Fibroblast of lung (primary cell): ENCODE data around the gene ZNF366.

Experiments used
- EZH2 ChIP-seq: IDR thresholded peaks from 2 replicates; pipeline ENCODE4 v1.5.1; 2012; ENCODE audit warnings: low read length, control low read depth, mild to moderate bottlenecking; ENCODE audit errors: missing control alignments
- TF ChIP-seq, protein P1 (sequence below), 2 donors: IDR thresholded peaks in 1 of 2; conservative IDR thresholded peaks in 1 of 2; 1 replicate in 1 of 2; 2 replicates in 1 of 2; pipeline ENCODE4 v1.5.1; 2011 to 2012; ENCODE audit warnings: low read length in 2 of 2, control low read depth in 1 of 2, inconsistent platforms in 1 of 2, low read depth in 1 of 2, mild to moderate bottlenecking in 1 of 2

DNA sequence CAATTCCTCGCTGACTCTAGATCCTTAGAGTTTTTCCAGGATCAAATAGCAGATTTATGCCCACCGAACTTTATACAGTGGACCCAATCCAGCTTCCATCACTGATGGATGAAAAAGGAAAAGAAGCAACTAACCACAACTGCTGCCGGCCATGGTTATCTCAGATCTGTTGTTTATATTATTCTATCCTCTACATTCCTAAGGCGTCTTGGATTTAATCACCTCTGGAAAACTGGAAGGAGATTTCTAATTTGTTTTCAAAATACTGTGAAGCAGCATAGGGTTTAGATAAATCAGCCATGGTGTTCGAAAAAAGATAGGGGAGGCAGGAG, 663 bp upstream of the ZNF366 start:
- TF ChIP-seq, protein P1, sequence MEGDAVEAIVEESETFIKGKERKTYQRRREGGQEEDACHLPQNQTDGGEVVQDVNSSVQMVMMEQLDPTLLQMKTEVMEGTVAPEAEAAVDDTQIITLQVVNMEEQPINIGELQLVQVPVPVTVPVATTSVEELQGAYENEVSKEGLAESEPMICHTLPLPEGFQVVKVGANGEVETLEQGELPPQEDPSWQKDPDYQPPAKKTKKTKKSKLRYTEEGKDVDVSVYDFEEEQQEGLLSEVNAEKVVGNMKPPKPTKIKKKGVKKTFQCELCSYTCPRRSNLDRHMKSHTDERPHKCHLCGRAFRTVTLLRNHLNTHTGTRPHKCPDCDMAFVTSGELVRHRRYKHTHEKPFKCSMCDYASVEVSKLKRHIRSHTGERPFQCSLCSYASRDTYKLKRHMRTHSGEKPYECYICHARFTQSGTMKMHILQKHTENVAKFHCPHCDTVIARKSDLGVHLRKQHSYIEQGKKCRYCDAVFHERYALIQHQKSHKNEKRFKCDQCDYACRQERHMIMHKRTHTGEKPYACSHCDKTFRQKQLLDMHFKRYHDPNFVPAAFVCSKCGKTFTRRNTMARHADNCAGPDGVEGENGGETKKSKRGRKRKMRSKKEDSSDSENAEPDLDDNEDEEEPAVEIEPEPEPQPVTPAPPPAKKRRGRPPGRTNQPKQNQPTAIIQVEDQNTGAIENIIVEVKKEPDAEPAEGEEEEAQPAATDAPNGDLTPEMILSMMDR (conservative IDR thresholded peaks at IDR 0.05 in 1 of 2, IDR thresholded peaks at IDR 0.05 in 1 of 2; ENCODE audit: low read depth in 1 of 2, low read length in 2 of 2), result no peak
- TF ChIP-seq EZH2, result no peak
